Right ventricle myocardium inferior (tissue), 1 donor: Measurements from ENCODE around the gene DMGDH. TPM values are rescaled to one million over a fixed set of nuclear protein-coding genes. Genes with fewer than 3 reads are reported as not detected.

Source experiments
- ATAC-seq: fragments of 200-7000 bp; cut with Tn5 transposase; one replicate; pipeline ENCODE4 v1.9.1; 2020; ENCODE audit warnings: mild to moderate bottlenecking, moderate library complexity
- DNase-seq: peaks from one replicate; pipeline ENCODE4 v3.0.0; 2021; ENCODE audit errors: missing footprints
- intact Hi-C: fragments of 100-400 bp; cut with DNase I; formaldehyde crosslinking; loops from one replicate; pipeline ENCODE4 v1.11.0; 2022
- total RNA-seq: library from RNA; stranded (reverse); fragmentation: NEBNext Ultra II Directional; extraction: Animal tissue kit (Norgen Biotek cat#: 25700); gene quantifications from one replicate; pipeline ENCODE4 v1.2.1, GENCODE V29; 2021
- donor health status: DM: no; HTN: yes; CAD: no; lungs with severe emphysema.

DMGDH gene
- total RNA-seq, 1 donor from 2014 or later, result 2.0 TPM

DNA sequence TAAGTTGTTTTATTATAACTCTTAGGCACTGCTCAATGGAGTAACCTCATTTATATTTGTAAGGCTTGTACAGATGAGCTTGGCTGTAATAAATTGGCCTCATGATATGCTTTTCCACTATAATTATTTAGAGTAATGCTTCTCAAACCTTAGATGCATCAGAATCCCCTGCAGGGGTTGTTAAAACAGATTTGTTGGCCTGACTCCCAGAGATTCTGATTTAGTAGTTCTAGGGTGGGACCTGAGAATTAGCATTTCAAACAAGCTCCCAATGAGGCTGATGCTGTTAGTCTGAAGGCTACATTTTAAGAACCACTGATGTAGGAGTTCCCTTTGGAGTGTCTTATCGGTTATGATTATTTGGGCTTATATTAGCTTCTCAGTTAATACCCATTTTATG, 46.1 kb downstream of the DMGDH start:
- no peak for DNase-seq
- no peak for ATAC-seq
- intact Hi-C loops, result loop anchor here (10.0 kb wide), 1 partner anchor 1061 kb away; no protein-coding TSS in a partner anchor

DNA sequence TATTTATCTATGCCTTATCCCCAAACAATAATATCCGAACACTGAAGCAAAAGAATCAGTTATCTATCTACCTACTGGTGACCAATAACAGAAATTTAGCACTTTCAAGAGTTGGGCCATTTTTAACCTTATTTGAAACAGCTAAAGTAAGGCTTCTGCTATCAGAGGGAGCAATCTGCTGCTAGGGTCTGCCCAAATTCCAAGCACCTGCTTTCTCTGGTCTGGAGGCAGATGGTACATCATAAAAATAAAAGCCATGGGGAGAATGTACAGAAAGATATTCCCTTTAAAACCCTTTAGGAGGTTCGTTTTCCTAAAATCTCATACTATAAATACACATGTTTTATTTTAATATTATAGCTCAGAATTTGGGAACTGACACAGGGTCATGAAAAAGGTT, 46.7 kb downstream of the DMGDH start:
- intact Hi-C loops, result loop anchor here (10.0 kb wide), 1 partner anchor 1062 kb away; no protein-coding TSS in a partner anchor
- DNase-seq, result no peak
- ATAC-seq, result no peak

DNA sequence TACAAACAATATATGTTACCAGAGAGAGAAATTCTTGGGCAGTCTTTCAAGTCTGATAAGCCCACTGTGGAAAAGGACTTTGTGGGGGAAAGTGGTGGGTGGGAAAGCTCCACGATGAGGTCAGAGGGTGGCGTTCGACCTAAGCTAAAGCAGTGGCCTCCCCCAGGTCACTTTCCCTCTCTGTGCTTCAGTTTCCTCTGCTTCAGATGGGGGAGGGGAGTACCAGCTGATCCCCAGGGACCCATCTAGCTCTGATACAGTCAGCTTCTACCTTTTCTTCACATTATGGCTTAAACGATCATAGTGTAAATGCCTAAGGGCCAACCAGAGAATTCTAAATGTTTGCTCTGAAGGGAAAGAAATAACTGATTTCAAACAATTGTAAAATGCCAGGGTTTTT, 47.7 kb downstream of the DMGDH start:
- intact Hi-C loops, result loop anchor here (1.0 to 10.0 kb wide), 2 partner anchors 112 to 1063 kb away; no protein-coding TSS in a partner anchor
- ATAC-seq (no peak), DNase-seq (no peak)

DNA sequence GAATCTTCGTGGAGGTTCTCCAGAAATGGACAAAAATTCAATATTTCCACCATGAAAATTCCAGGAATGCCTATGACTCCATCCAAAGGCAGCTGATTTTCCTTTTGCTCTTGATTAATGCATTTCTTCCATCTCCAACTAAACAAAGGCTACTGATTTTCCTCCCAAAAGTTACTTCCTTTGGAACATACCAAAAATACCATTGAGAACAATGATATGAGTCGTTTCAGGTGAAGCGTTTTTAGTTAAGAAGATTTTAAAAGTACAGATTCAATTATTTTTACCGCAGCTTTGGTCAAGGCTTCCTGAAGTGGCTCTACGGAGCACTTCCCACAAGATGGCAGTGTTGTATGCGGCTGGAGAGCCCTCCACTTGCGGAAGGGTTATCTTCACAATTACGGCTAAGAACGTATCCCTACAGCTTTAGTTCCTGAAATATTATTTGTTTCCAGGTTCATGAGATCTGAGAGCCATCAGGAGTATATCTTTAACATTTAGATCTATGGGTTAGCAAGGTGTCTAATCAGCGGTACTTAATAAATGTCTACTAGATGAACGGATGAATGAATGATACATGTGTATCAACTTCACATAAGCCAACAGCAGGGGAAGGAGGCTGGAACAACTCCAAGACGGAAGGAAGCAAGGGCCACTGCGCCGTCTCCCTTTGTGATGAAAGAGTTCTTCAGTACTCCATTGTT, 48.5 kb downstream of the DMGDH start:
- intact Hi-C loops, result loop anchor here (1.0 to 10.0 kb wide), 2 partner anchors 112 to 1064 kb away; no protein-coding TSS in a partner anchor
- ATAC-seq (peak; percentile 71), DNase-seq (no peak)

DNA sequence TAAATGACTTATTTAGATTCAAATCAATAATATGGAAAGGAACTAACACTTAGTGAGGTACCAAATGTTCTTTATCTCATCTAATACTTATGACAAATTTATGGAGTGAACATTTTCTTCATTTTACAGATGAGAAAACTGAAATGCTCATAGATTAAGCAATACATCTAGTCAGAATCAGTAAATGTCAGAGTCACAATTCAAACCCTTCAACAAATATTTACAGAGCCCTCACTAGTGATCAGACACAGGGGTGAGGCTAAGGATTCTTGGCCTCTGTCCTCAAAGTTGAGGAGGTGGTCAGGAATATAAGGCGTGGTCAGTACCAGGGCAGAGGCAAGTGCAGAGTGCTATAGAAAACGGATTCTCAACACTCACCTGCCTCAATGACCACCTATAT, 54.8 kb downstream of the DMGDH start:
- intact Hi-C loops, result no loop called here
- DNase-seq (no peak), ATAC-seq (no peak)

DNA sequence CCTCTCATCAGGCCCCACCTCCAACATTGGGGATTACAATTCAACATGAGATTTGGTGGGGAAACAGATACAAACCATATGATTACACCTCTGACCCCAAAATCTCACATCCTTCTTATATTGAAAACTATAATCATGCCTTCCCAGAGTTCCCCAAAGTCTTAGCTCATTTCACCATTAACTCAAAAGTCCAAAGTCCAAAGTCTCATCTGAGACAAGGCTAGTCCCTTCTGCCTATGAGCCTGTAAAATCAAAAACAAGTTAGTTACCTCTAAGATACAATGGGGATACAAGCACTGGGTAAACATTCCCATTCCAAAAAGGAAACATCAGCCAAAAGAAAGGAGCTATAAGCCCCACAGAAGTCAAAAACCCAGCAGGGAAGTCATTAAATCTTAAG, 57.6 kb downstream of the DMGDH start:
- intact Hi-C loops, result no loop called here
- ATAC-seq (no peak), DNase-seq (no peak)

DNA sequence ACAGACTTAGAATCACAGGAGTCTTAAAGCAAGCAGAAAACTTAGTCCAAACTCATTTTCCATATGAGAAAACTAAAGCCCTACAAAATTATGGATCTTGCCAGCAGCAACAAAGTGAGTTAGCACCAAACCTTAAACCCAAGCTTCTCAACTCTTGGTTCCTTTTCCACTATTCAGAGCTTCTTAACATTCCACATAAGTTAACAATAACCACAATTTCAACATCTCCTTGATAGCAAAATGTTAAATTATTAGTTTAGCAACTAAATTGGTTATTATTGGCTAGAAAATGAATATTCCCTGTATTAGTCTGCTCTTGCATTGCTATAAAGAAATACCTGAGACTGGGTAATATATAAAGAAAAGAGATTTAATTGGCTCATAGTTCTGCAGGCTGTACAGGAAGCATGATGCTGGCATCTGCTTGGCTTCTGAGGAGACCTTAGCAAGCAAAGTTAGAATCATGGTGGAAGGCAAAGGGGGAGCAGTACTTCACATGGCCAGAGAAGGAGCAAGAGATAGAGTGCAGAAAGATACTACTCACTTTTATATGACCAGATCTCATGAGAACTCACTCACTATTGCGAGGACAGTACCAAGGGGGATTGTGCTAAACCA, 58.1 kb downstream of the DMGDH start:
- intact Hi-C loops, result no loop called here
- ATAC-seq (no peak), DNase-seq (no peak)

DNA sequence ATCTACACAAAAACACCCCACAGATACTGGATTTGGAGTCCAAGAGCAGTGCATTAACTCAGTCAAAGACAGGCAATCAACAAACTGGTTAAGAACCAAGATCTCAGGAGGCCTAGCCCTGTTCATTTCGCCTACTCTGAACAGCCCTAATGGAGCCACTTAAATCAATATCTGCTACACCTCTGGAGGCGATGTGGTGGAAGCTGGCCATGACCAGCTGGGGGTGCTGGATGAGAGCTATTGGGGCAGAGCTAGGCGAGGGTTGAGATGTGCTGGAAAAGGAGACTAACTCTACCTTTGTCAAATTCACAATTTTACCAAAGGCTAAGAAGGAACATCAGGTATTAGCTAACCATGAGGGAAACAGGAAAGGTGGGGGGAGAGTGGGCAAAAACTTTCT, 61.1 kb downstream of the DMGDH start:
- intact Hi-C loops, result no loop called here
- no peak for DNase-seq
- no peak for ATAC-seq

DNA sequence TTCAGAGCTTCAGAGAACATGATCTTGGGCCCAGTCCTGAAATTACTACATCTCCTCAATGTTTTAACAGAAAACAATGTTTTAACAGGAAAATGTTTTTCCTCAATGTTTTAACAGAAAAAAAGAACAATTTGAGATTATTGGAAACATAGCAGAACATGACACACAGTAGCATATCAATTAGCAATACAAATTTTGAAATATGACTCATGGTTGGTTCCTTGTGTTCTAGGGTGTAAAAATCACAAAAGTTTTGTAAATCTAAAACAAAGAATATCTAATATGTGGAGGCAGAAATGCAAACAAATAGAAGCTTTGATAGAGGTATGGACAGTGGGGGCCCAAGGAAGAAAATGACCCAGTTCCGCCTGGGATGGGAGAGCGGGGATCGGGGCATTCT, 61.6 kb downstream of the DMGDH start:
- intact Hi-C loops, result no loop called here
- ATAC-seq (no peak), DNase-seq (no peak)

DNA sequence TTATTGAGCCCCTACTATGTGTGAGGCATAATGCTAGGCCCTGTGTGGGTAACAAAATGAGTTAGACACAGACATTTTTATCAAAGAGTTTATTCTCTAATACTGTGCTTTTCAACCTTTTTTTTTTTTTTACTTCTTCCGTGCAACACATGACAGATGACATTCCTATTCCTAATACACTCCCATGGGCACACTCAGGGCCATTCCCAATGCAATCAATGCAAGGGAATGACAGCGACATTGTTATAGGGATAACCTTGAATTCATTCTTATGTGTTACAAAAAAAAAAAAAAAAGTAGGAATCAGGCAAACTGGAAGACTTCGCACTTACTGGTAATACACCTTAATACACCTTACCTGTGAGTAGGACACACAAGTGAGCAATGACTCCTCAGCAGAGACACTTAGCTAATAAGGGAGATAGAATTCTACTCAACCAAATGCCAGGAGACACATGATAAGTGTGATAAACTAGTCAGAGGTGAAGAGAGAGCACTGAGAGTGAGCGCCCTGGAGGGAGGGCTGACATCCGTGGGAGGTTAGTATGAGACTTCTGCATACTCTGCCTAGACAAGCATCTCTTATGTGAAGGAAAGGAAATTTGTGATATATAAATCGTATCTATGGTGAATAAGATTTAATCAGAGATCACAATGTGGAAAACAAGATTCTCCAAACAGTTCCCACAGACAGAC, 63.4 kb downstream of the DMGDH start:
- intact Hi-C loops, result no loop called here
- ATAC-seq, result no peak
- no peak for DNase-seq

DNA sequence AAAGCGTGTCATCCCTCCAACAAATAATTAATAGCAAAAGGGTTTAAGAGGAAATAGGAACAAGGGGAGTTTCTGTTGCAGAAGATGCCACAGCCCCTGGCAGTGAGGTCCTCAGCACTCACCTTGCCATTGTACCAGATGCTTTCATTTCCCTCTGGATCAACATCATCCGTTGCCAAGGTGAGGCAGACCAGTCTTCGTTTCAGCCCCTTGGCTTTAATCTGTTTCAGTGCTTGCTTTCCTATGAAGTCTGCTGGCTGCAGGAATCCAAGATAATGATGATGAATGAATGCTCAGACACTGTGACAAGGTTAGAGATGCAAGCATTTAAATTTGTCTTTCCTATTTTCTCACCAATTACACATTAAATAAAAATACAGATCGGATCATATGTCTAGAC, 64.3 kb downstream of the DMGDH start:
- intact Hi-C loops, result no loop called here
- DNase-seq (no peak), ATAC-seq (no peak)

DNA sequence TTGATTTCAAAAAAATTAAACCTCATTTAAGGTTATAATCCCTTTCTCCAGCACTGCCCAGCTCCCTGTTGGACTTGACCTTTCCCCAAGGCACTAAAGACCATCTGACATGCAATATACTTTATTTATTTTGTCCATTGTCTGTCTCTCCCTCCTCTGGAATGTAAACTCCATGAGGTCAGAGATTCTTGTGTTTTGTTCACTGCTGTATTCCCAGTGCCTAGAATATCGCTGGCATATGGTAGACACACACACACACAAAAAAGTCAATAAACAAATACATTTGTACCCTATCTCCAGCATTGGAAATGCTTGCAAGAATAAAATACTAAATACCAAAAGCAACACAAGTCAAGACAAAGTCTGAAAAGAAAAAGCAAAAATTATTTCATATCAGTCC, 67.1 kb downstream of the DMGDH start:
- intact Hi-C loops, result no loop called here
- DNase-seq (no peak), ATAC-seq (no peak)

DNA sequence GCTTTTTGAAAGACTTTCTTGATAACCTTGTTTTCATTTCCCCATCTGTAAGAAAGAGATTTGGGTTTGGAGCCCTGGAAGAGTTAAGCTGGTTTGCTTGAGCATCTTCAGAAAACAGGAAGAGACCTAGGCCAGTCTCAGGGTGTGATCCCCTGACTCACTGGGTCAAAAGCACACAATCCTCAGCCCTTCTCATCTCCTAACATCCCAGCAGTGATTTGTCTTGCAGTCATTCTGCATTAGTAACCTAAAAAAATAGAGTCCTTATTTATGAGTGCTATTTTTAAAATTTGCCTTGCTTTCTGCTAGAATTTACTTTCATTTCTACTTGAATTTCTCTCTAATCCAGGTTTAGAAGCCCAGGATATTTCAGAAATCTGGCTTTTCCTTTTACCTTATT, 68.0 kb downstream of the DMGDH start:
- ATAC-seq (no peak), DNase-seq (no peak)
- intact Hi-C loops, result no loop called here

DNA sequence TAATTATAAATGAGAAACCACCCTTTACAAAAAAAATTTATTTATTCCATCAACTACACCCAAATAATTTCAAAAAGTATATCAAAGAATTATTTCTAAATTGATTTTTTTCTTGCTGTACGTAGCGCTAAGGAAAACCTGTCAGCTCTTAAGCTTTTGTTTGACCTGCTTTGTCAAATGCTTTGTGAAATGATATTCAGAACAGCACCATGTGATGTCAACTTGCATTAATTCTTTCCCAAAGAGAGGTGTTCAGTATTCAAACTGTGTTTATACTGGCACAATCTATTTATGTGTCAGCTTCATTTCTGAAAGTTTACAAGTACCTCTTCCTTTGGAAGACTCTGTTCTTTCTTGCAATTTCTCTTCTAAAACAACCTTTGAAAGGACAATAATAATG, 72.4 kb downstream of the DMGDH start:
- no peak for DNase-seq
- no peak for ATAC-seq
- intact Hi-C loops, result no loop called here

DNA sequence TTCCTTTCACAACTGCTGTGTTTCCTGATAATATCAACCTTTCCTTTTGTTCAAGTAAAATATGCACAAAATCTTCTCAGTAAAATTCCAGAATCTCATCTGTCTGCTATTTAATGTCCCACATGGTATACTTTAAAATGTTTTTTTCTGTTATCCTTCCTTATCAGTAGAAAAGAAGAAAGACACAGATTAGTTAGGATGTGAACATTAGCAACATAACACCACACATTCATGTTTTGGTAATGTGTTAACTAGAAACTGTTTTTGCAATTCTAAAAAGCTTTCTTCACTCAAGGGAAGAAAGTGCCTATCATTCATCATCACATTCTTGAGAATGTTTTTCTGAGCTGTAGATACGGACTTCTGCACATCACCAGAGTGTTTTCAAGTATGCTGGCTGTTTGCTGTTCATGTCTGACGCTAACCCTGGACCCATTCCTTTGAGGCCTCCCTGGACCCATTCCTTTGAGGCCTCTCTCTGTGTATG, 73.9 kb downstream of the DMGDH start:
- DNase-seq (no peak), ATAC-seq (no peak)
- intact Hi-C loops, result no loop called here

DNA sequence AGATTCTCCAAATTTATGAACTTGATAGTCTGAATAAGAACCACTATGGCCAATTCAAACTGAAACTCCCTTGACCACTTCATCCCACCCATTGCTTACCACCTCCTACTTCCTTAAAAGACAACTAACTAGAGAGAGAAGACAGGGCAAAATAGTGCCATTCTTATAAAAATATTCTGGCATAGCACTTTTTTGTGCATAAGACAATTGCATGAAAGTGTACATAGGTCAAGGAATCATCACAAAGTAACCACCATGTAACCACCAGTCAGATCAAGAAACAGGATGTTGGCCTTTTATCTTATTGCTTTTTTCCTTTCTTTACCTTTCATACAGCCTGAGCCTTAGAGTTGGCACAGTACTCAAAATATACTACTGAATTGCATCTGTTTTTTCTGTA, 76.3 kb downstream of the DMGDH start:
- DNase-seq, result no peak
- intact Hi-C loops, result no loop called here
- ATAC-seq, result no peak

DNA sequence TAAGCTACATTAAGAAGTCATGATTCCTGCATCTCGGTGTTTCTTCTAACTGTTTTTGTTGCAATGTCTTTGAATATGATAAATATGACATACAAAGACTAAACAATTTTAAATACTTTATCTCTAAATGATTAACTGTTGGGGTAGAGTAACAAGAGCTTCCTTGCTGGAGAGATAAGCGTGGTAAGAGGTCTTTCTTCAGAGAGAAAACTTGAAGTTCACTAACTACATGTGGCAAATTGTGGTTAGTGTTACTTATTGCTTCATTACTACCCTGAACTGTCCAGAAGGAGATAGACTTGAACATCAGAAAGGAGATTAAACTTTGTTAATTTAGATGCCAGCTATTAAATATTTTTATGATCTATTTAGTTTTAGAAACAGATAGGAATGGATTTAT, 77.3 kb downstream of the DMGDH start:
- ATAC-seq (no peak), DNase-seq (no peak)
- intact Hi-C loops, result no loop called here

DNA sequence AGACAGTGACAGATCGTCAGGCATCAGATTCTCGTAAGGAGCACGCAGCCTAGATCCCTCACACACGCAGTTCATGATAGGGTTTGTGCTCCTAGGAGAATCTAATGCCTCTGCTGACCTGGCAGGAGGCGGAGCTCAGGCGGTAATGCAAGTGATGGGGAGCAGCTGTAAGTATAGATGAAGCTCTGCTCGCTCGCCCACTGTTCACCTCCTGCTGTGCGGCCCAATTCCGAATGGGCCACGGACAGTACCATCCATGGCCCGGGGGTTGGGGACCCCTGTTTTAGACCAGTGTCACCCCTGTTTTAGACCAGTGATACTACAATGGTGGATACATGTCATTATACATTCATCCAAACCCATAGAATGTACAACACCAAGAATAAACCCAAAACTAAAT, 80.4 kb downstream of the DMGDH start:
- ATAC-seq, result no peak
- intact Hi-C loops, result no loop called here
- DNase-seq, result no peak

DNA sequence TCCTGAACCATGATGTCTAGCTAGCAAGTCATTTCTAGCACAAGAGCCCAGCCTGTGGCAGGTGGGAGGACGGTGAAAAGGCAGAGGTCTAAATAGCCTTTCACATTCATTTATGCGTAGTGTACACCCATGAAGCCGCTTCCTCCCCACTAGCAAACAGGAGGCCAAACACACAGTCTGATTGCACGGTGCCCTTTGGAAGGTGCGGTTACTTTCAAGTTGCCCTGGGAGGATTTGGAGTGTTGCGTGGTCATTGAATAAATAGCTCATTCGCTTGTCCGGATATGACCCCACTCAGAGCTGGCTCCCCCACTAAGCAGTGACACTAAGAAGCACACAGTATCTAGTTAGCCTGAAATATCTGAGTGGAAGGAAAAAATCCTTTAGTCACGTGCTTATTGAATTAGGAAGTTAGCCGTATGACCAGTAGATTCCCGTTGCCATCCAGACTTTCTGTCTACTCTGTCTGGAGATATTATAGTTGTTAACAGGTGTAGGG, 83.7 kb downstream of the DMGDH start:
- intact Hi-C loops, result loop anchor here (2.0 kb wide), 1 partner anchor 79 kb away; no protein-coding TSS in a partner anchor
- peak; percentile 27 for ATAC-seq

More for the DNA sequence above, 83.7 kb downstream of the DMGDH start:
- DNase-seq, result no peak
